HepG2 (cell line): ENCODE measurements around the gene CCDC57. TPM values are rescaled to one million over a fixed set of nuclear protein-coding genes. Genes with fewer than 3 reads are reported as not detected.

Experiments
- DMTF1 ChIP-seq: sonication (generic); formaldehyde crosslinking; IDR thresholded peaks from 2 replicates; pipeline ENCODE4 v1.4.0; 2020; ENCODE audit warnings: mild to moderate bottlenecking, missing genetic modification reagents
- FOXA3 ChIP-seq: IDR thresholded peaks from 2 replicates; pipeline ENCODE4 v1.6.1; 2016; ENCODE audit warnings: missing genetic modification reagents, missing compliant biosample characterization
- FOXK1 ChIP-seq: sonication (generic); formaldehyde crosslinking; IDR thresholded peaks from 2 replicates; pipeline ENCODE4 v1.4.0; 2020; ENCODE audit warnings: low read depth, missing genetic modification reagents, borderline replicate concordance
- FUBP1 ChIP-seq: sonication (generic); formaldehyde crosslinking; IDR thresholded peaks from 2 replicates; pipeline ENCODE4 v1.5.1; 2020; ENCODE audit warnings: missing genetic modification reagents, mild to moderate bottlenecking, borderline replicate concordance
- GFI1 ChIP-seq: sonication (generic); formaldehyde crosslinking; IDR thresholded peaks from 2 replicates; pipeline ENCODE4 v1.5.0; 2020; ENCODE audit warnings: missing genetic modification reagents, mild to moderate bottlenecking, borderline replicate concordance
- HMGA1 ChIP-seq: sonication (generic); formaldehyde crosslinking; conservative IDR thresholded peaks from 2 replicates; pipeline ENCODE4 v1.4.0; 2020; ENCODE audit warnings: missing genetic modification reagents
- HNF4A ChIP-seq: sonication (generic); formaldehyde crosslinking; IDR thresholded peaks from 2 replicates; pipeline ENCODE4 v1.4.0; 2020; ENCODE audit warnings: missing genetic modification reagents
- KLF15 ChIP-seq: sonication (generic); formaldehyde crosslinking; IDR thresholded peaks from 2 replicates; pipeline ENCODE4 v1.8.1; 2023; ENCODE audit warnings: borderline replicate concordance, mild to moderate bottlenecking, inconsistent platforms, missing genetic modification reagents, mixed read lengths
- NBN ChIP-seq: fragments of 450-650 bp; conservative IDR thresholded peaks from 2 replicates; pipeline ENCODE4 v1.6.1; 2017
- NPAS2 ChIP-seq: sonication (generic); formaldehyde crosslinking; IDR thresholded peaks from 2 replicates; pipeline ENCODE4 v1.8.0; 2022; ENCODE audit warnings: mild to moderate bottlenecking, missing genetic modification reagents, borderline replicate concordance
- PHF21A ChIP-seq: sonication (generic); formaldehyde crosslinking; IDR thresholded peaks from 2 replicates; pipeline ENCODE4 v1.5.0; 2020; ENCODE audit warnings: mild to moderate bottlenecking, missing genetic modification reagents
- POLR2AphosphoS2 ChIP-seq: IDR thresholded peaks from 2 replicates; pipeline ENCODE4 v1.6.1; 2011; ENCODE audit warnings: low read depth, low read length, improper control_type of control experiment
- RFX1 ChIP-seq: fragments of 450-650 bp; IDR thresholded peaks from 2 replicates; pipeline ENCODE4 v1.6.1; 2017
- SYNCRIP ChIP-seq: fragments of 200-400 bp; formaldehyde crosslinking; IDR thresholded peaks from 2 replicates; pipeline ENCODE4 v1.6.1; 2018; ENCODE audit warnings: mild to moderate bottlenecking, low read depth, low read length; ENCODE audit not compliant: insufficient read depth
- ZNF17 ChIP-seq: sonication (generic); formaldehyde crosslinking; IDR thresholded peaks from 2 replicates; pipeline ENCODE4 v1.5.0; 2020; ENCODE audit warnings: mild to moderate bottlenecking, missing genetic modification reagents
- ZNF224 ChIP-seq: sonication (generic); formaldehyde crosslinking; IDR thresholded peaks from 2 replicates; pipeline ENCODE4 v1.5.0; 2020; ENCODE audit warnings: mild to moderate bottlenecking, missing genetic modification reagents
- ZNF232 ChIP-seq: sonication (generic); formaldehyde crosslinking; IDR thresholded peaks from 2 replicates; pipeline ENCODE4 v1.4.0; 2020; ENCODE audit warnings: missing genetic modification reagents, borderline replicate concordance
- ZNF251 ChIP-seq: sonication (generic); formaldehyde crosslinking; IDR thresholded peaks from 2 replicates; pipeline ENCODE4 v1.9.0; 2021; ENCODE audit warnings: mild to moderate bottlenecking, missing genetic modification reagents
- ZNF275 ChIP-seq: sonication (generic); formaldehyde crosslinking; IDR thresholded peaks from 2 replicates; pipeline ENCODE4 v1.8.0; 2022; ENCODE audit warnings: missing genetic modification reagents, mild to moderate bottlenecking, inconsistent platforms, borderline replicate concordance
- ZNF430 ChIP-seq: sonication (generic); formaldehyde crosslinking; IDR thresholded peaks from 2 replicates; pipeline ENCODE4 v1.9.0; 2021; ENCODE audit warnings: mild to moderate bottlenecking, missing genetic modification reagents
- ZNF503 ChIP-seq: sonication (generic); formaldehyde crosslinking; IDR thresholded peaks from 2 replicates; pipeline ENCODE4 v1.4.0; 2020; ENCODE audit warnings: missing genetic modification reagents
- ZNF672 ChIP-seq: sonication (generic); formaldehyde crosslinking; IDR thresholded peaks from 2 replicates; pipeline ENCODE4 v1.8.1; 2022; ENCODE audit warnings: missing genetic modification reagents
- ZSCAN20 ChIP-seq: sonication (generic); formaldehyde crosslinking; IDR thresholded peaks from 2 replicates; pipeline ENCODE4 v1.4.0; 2020; ENCODE audit warnings: missing genetic modification reagents, mild to moderate bottlenecking, borderline replicate concordance
- polyA plus RNA-seq, 8 experiments: library from polyadenylated mRNA; depleted of rRNA in 3 of 8; stranded (reverse) in 7 of 8; unstranded in 1 of 8; fragments of >200 nt; fragmentation: Illumina TruSeq in 4 of 8; extraction: Trizol in 4 of 8; gene quantifications; 2 replicates each; pipeline versions ENCODE4 v1.2.1 to v1.2.3, GENCODE V29; 2011 to 2016; ENCODE audit warnings: low read depth in 4 of 8, missing spikeins in 1 of 8, mixed read lengths in 1 of 8; ENCODE audit not compliant: insufficient read depth in 1 of 8
- total RNA-seq, 5 experiments: library from RNA; depleted of rRNA; stranded (reverse); fragments of >200 nt; fragmentation: Illumina TruSeq; extraction: Trizol; gene quantifications; 2 replicates each; pipeline ENCODE4 v1.2.3, GENCODE V29; 2016; ENCODE audit warnings: low read depth in 1 of 5

CCDC57 gene
- total and polyA plus RNA-seq, 2 of the 13 experiments (the other 11 are each of a cell fraction or from before 2014, with no cell fraction given), result 59.3 to 59.9 TPM

GRCh38 chr17:82153745-82154375 lies 58.8 kb downstream of the CCDC57 start (continued):
- TF ChIP-seq ZNF232 (CRISPR knock-in tag) (no peak), POLR2AphosphoS2 (no peak), ZNF672 (CRISPR knock-in tag) (no peak), ZNF251 (no peak), ZNF430 (CRISPR knock-in tag) (no peak), HMGA1 (no peak), ZNF17 (CRISPR knock-in tag) (no peak), ZSCAN20 (CRISPR knock-in tag) (no peak), FUBP1 (CRISPR knock-in tag) (no peak), ZNF503 (CRISPR knock-in tag) (no peak), KLF15 (CRISPR knock-in tag) (no peak), GFI1 (no peak), SYNCRIP (no peak), FOXA3 (CRISPR knock-in tag) (peak; percentile 41; the same call in 1 of the 2 replicates), PHF21A (CRISPR knock-in tag) (no peak), FOXK1 (CRISPR knock-in tag) (peak; percentile 38; the same call in 1 of the 2 replicates), NPAS2 (CRISPR knock-in tag) (no peak), RFX1 (no peak), ZNF275 (CRISPR knock-in tag) (no peak), HNF4A (CRISPR knock-in tag) (no peak), NBN (no peak), ZNF224 (CRISPR knock-in tag) (no peak), DMTF1 (no peak)
